WTC11 (cell line): ENCODE measurements around the gene RASSF1. TPM values are rescaled to one million over a fixed set of nuclear protein-coding genes. Genes with fewer than 3 reads are reported as not detected.

Source experiments
- ATAC-seq: fragments of 200-7000 bp; cut with Tn5 transposase; 2 replicates; pipeline ENCODE4 v1.10.0; 2021; ENCODE audit warnings: mild to moderate bottlenecking, moderate library complexity
- CTCF ChIA-PET: fragments of 300-600 bp; sonication (Branson Sonifier 250); formaldehyde crosslinking; loops from one replicate; lab custom pipeline; 2021; ENCODE audit warnings: antibody characterized with exemption; lab: Charles Lee
- POLR2A ChIA-PET: fragments of 350-600 bp; sonication (Branson Sonifier 250); formaldehyde crosslinking; loops from one replicate; lab custom pipeline; 2021; ENCODE audit warnings: antibody characterized with exemption; lab: Charles Lee
- DNase-seq: peaks from one replicate; pipeline ENCODE4 v3.0.0; 2021; ENCODE audit warnings: low spot score
- H3K27ac Mint-ChIP-seq: 2 replicates; pipeline ENCODE4 v1.8.0; 2021; ENCODE audit warnings: mixed read lengths
- H3K27me3 Mint-ChIP-seq: 2 replicates; pipeline ENCODE4 v1.8.0; 2021; ENCODE audit warnings: low read depth, mild to moderate bottlenecking, moderate library complexity, mixed read lengths
- H3K36me3 Mint-ChIP-seq: 2 replicates; pipeline ENCODE4 v1.8.0; 2021; ENCODE audit warnings: mixed read lengths
- H3K4me1 Mint-ChIP-seq: 2 replicates; pipeline ENCODE4 v1.8.0; 2022; ENCODE audit warnings: mixed read lengths
- H3K4me3 Mint-ChIP-seq: 2 replicates; pipeline ENCODE4 v1.8.0; 2021; ENCODE audit warnings: mild to moderate bottlenecking, moderate library complexity, mixed read lengths
- H3K9me3 Mint-ChIP-seq: 2 replicates; pipeline ENCODE4 v1.8.0; 2021; ENCODE audit warnings: mixed read lengths
- AFF4 ChIP-seq: sonication (generic); formaldehyde crosslinking; IDR thresholded peaks from 2 replicates; pipeline ENCODE4 v1.8.1; 2023; ENCODE audit warnings: mild to moderate bottlenecking, missing genetic modification reagents, borderline replicate concordance
- ATF3 ChIP-seq: sonication (generic); formaldehyde crosslinking; conservative IDR thresholded peaks from 2 replicates; pipeline ENCODE4 v1.8.1; 2022; ENCODE audit warnings: mild to moderate bottlenecking, missing genetic modification reagents
- CBFB ChIP-seq: sonication (generic); formaldehyde crosslinking; IDR thresholded peaks from 2 replicates; pipeline ENCODE4 v1.8.1; 2022; ENCODE audit warnings: mild to moderate bottlenecking, low read depth, missing genetic modification reagents
- E2F1 ChIP-seq: sonication (generic); formaldehyde crosslinking; IDR thresholded peaks from 2 replicates; pipeline ENCODE4 v1.8.0; 2022; ENCODE audit warnings: mild to moderate bottlenecking, missing genetic modification reagents
- EMX1 ChIP-seq: fragments of 250-450 bp; sonication (Bioruptor Pico); IDR thresholded peaks from 2 replicates; pipeline ENCODE4 v1.8.0; 2021; ENCODE audit warnings: mild to moderate bottlenecking
- FOXJ3 ChIP-seq: sonication (generic); formaldehyde crosslinking; IDR thresholded peaks from 2 replicates; pipeline ENCODE4 v1.9.0; 2021; ENCODE audit warnings: missing genetic modification reagents, mild to moderate bottlenecking, borderline replicate concordance
- FOXK1 ChIP-seq: sonication (generic); formaldehyde crosslinking; IDR thresholded peaks from 2 replicates; pipeline ENCODE4 v1.8.0; 2022; ENCODE audit warnings: mild to moderate bottlenecking, moderate library complexity, missing genetic modification reagents
- GTF2I ChIP-seq: fragments of 250-450 bp; sonication (Bioruptor Pico); conservative IDR thresholded peaks from 2 replicates; pipeline ENCODE4 v1.4.0; 2021; ENCODE audit warnings: mild to moderate bottlenecking
- JUN ChIP-seq: sonication (generic); formaldehyde crosslinking; IDR thresholded peaks from 2 replicates; pipeline ENCODE4 v1.8.0; 2023; ENCODE audit warnings: mild to moderate bottlenecking, missing genetic modification reagents
- MYBL2 ChIP-seq: sonication (generic); formaldehyde crosslinking; IDR thresholded peaks from 2 replicates; pipeline ENCODE4 v1.8.1; 2023; ENCODE audit warnings: mild to moderate bottlenecking, moderate library complexity, missing genetic modification reagents
- NR3C1 ChIP-seq: sonication (generic); formaldehyde crosslinking; conservative IDR thresholded peaks from 2 replicates; pipeline ENCODE4 v1.8.1; 2023; ENCODE audit warnings: low read depth, mild to moderate bottlenecking, missing genetic modification reagents
- PRDM15 ChIP-seq: sonication (generic); formaldehyde crosslinking; IDR thresholded peaks from 2 replicates; pipeline ENCODE4 v1.8.0; 2022; ENCODE audit warnings: missing genetic modification reagents
- PRRX2 ChIP-seq: fragments of 250-450 bp; sonication (Bioruptor Pico); IDR thresholded peaks from 2 replicates; pipeline ENCODE4 v1.8.0; 2021; ENCODE audit warnings: mild to moderate bottlenecking
- USF1 ChIP-seq: sonication (generic); formaldehyde crosslinking; IDR thresholded peaks from 2 replicates; pipeline ENCODE4 v1.8.0; 2022; ENCODE audit warnings: mild to moderate bottlenecking, missing genetic modification reagents
- ZNF138 ChIP-seq: sonication (generic); formaldehyde crosslinking; conservative IDR thresholded peaks from 2 replicates; pipeline ENCODE4 v1.8.1; 2022; ENCODE audit warnings: mild to moderate bottlenecking, moderate library complexity, missing genetic modification reagents
- ZNF219 ChIP-seq: sonication (generic); formaldehyde crosslinking; IDR thresholded peaks from 2 replicates; pipeline ENCODE4 v1.8.0; 2023; ENCODE audit warnings: missing genetic modification reagents, mild to moderate bottlenecking, borderline replicate concordance
- total RNA-seq: library from RNA; stranded (reverse); gene quantifications from 3 replicates; pipeline ENCODE4 v1.2.3, GENCODE V29; 2021

Gene RASSF1
- total RNA-seq, 1 experiment from 2014 or later, result 14.5 TPM

GRCh38 chr3:50365842-50366220, 25.2 kb upstream of the RASSF1 start:
- no peak for DNase-seq
- H3K36me3 Mint-ChIP-seq, result no peaks in the 10 kb centered on the region
- TF ChIP-seq PRDM15 (CRISPR knock-in tag) (no peak), ZNF219 (CRISPR knock-in tag) (no peak), PRRX2 (CRISPR knock-in tag) (no peak), USF1 (no peak), ZNF138 (no peak), GTF2I (no peak), NR3C1 (CRISPR knock-in tag) (no peak)
- TF ChIP-seq, all 79 proteins: peak for 0
- no peak for ATAC-seq
- POLR2A ChIA-PET, result interaction anchor here (0.5 to 0.9 kb wide), 2 partner anchors 29 to 157 kb away, joined by 3 to 5 read pairs; no protein-coding TSS in a partner anchor
- Mint-ChIP-seq H3K27ac (peak overlapping the region; percentile 74; the same call in 1 of the 2 replicates), H3K9me3 (no peaks in the 10 kb centered on the region), H3K4me3 (peak overlapping the region; percentile 76), H3K4me1 (peaks cover 8% of the 10 kb centered on the region), H3K27me3 (peaks cover 27% of the 10 kb centered on the region)
- CTCF ChIA-PET, result interaction anchor here (1.0 to 2.1 kb wide), 10 partner anchors 9 to 246 kb away, joined by 3 to 15 read pairs (median 6); partner anchors contain the start of genes CISH, CYB561D2, HEMK1 and NPRL2

GRCh38 chr3:50365080-50365841, 24.6 kb upstream of the RASSF1 start:
- H3K9me3 Mint-ChIP-seq, result no peaks in the 10 kb centered on the region
- peak; percentile 90 for ATAC-seq
- 0 out of 2 replicates have a peak, but pooled peaks have one; percentile 9 for TF ChIP-seq MYBL2
- no peak for TF ChIP-seq ATF3 (CRISPR knock-in tag)
- peaks cover 27% of the 10 kb centered on the region for H3K27me3 Mint-ChIP-seq
- no peaks in the 10 kb centered on the region for H3K36me3 Mint-ChIP-seq
- DNase-seq, result peak; percentile 95
- peak overlapping the region; percentile 76 for H3K4me3 Mint-ChIP-seq
- POLR2A ChIA-PET, result interaction anchor here (0.5 to 0.9 kb wide), 2 partner anchors 28 to 158 kb away, joined by 3 to 5 read pairs; no protein-coding TSS in a partner anchor
- CTCF ChIA-PET, result interaction anchor here (0.7 to 2.1 kb wide), 15 partner anchors 10 to 247 kb away, joined by 3 to 15 read pairs (median 5); partner anchors contain the start of genes CISH, CYB561D2, HEMK1 and NPRL2
- H3K4me1 Mint-ChIP-seq, result peaks cover 6% of the 10 kb centered on the region; the same call in 1 of the 2 replicates
- H3K27ac Mint-ChIP-seq, result peak overlapping the region; percentile 74; the same call in 1 of the 2 replicates

GRCh38 chr3:50364573-50365079, 24.0 kb upstream of the RASSF1 start:
- POLR2A ChIA-PET, result interaction anchor here (0.6 kb wide), 1 partner anchor 1913 kb away, joined by 4 read pairs; no protein-coding TSS in a partner anchor
- H3K27me3 Mint-ChIP-seq, result peaks cover 30% of the 10 kb centered on the region
- H3K27ac Mint-ChIP-seq, result no peak overlapping the region; the same call in 1 of the 2 replicates
- TF ChIP-seq MYBL2 (0 out of 2 replicates have a peak, but pooled peaks have one; percentile 14), FOXJ3 (CRISPR knock-in tag) (no peak)
- TF ChIP-seq, all 79 proteins: peak for 1
- Mint-ChIP-seq H3K9me3 (no peaks in the 10 kb centered on the region), H3K4me3 (peak overlapping the region; percentile 76), H3K36me3 (no peaks in the 10 kb centered on the region), H3K4me1 (peaks cover 11% of the 10 kb centered on the region)
- DNase-seq (peak; percentile 61), ATAC-seq (peak; percentile 31)
- CTCF ChIA-PET, result interaction anchor here (0.5 to 2.1 kb wide), 16 partner anchors 10 to 247 kb away, joined by 3 to 15 read pairs (median 4); partner anchors contain the start of genes CISH, CYB561D2, HEMK1 and NPRL2

- ATAC-seq (peak; percentile 1), DNase-seq (no peak)
- Mint-ChIP-seq H3K4me1 (peaks cover 24% of the 10 kb centered on the region), H3K9me3 (no peaks in the 10 kb centered on the region), H3K4me3 (peak overlapping the region; percentile 93), H3K27ac (peak overlapping the region; percentile 32; the same call in 1 of the 2 replicates), H3K27me3 (peaks cover 24% of the 10 kb centered on the region), H3K36me3 (peaks cover 9% of the 10 kb centered on the region)
- ChIA-PET POLR2A (no interaction called here), CTCF (interaction anchor here (1.3 kb wide), 1 partner anchor 12 kb away, joined by 7 read pairs; no protein-coding TSS in a partner anchor)
- TF ChIP-seq EMX1 (no peak), FOXK1 (CRISPR knock-in tag) (0 out of 2 replicates have a peak, but pooled peaks have one; percentile 8), E2F1 (CRISPR knock-in tag) (no peak), JUN (no peak), CBFB (CRISPR knock-in tag) (0 out of 2 replicates have a peak, but pooled peaks have one; percentile 35), AFF4 (CRISPR knock-in tag) (no peak)
These were observed 19.1 kb upstream of the RASSF1 start for GRCh38 chr3:50359760-50360110.
